Measurements from ENCODE around the gene PSMD7. TPM values are rescaled to one million over a fixed set of nuclear protein-coding genes. Genes with fewer than 3 reads are reported as not detected.

The PSMD7 gene
- total RNA-seq, 6 experiments from 2014 or later = 94.8 to 120 (median 103) TPM

DNA sequence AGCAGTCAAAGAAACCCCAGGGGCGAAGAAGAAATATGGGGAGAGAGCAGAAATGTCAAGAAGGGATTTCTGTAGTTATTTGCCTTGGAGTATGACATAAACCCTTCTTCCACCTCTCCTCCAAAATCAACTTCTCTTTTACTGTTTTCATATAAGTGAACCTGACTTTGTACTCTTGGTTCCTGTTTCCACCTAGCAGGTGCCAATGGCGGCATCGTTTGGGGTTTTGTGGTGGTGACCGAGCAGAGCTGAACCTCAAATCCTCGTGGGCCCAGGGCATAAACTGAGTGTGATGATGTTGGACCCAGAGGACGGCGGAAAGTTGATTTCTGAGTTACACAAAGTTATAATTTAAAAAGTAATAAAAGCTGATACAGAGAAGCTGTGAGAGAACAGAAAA, 39.6 kb upstream of the PSMD7 start:
- no peak overlapping the region for H3K27ac Mint-ChIP-seq
- H3K27me3 Mint-ChIP-seq (ENCODE audit: insufficient read depth) = peaks cover 6% of the 10 kb centered on the region
- H3K4me1 Mint-ChIP-seq (ENCODE audit: low read depth) = no peaks in the 10 kb centered on the region
- TF ChIP-seq, protein P1, sequence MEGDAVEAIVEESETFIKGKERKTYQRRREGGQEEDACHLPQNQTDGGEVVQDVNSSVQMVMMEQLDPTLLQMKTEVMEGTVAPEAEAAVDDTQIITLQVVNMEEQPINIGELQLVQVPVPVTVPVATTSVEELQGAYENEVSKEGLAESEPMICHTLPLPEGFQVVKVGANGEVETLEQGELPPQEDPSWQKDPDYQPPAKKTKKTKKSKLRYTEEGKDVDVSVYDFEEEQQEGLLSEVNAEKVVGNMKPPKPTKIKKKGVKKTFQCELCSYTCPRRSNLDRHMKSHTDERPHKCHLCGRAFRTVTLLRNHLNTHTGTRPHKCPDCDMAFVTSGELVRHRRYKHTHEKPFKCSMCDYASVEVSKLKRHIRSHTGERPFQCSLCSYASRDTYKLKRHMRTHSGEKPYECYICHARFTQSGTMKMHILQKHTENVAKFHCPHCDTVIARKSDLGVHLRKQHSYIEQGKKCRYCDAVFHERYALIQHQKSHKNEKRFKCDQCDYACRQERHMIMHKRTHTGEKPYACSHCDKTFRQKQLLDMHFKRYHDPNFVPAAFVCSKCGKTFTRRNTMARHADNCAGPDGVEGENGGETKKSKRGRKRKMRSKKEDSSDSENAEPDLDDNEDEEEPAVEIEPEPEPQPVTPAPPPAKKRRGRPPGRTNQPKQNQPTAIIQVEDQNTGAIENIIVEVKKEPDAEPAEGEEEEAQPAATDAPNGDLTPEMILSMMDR (IDR thresholded peaks at IDR 0.05) = no peak
- no peak overlapping the region for H3K4me3 Mint-ChIP-seq
- H3K36me3 Mint-ChIP-seq (ENCODE audit: low read depth) = no peaks in the 10 kb centered on the region
- H3K9me3 Mint-ChIP-seq = no peaks in the 10 kb centered on the region
- no peak for DNase-seq

DNA sequence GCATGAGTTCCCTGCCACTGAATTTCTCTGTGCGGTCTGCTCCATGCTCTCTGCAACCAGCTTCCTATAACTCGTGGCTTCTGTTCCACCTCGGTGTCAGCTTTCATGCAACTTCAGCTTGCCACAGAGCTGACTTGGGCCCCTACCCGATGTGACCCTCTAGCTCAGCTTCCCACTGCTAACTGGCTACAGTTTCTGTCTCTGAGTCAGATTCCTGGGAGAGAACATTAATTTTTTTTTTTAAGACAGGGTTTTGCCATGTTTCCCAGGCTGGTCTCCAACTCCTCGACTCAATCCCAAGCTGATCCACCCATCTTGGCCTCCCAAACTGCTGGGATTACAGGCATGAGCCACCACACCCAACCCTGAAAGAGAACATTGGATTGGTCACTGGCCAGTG, 35.5 kb upstream of the PSMD7 start:
- Mint-ChIP-seq H3K4me3 (no peak overlapping the region), H3K4me1 (ENCODE audit: low read depth) (no peaks in the 10 kb centered on the region), H3K27ac (no peak overlapping the region), H3K9me3 (no peaks in the 10 kb centered on the region), H3K27me3 (ENCODE audit: insufficient read depth) (peaks cover 6% of the 10 kb centered on the region), H3K36me3 (ENCODE audit: low read depth) (no peaks in the 10 kb centered on the region)
- TF ChIP-seq, protein P1 (IDR thresholded peaks at IDR 0.05) = no peak
- DNase-seq = no peak

DNA sequence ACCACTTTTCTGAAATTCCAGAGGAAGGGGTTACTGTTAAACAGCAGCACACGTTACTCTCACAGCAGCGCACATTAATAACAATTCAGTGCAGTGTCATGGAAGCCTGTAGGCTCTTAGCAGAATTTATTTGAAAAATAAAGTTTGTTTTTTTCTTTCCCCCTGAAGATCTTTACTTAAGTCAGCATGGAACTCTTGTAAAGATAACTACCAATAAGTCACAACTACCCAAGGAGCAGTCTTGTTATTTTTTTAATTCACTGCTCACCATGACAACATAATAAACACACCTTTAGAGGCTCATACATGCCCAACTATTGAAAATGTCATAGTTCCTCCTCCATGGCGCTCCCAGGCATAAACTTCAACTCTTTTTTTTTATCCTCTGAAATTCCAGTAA, 31.8 kb upstream of the PSMD7 start:
- Mint-ChIP-seq H3K27ac (no peak overlapping the region), H3K27me3 (ENCODE audit: insufficient read depth) (peaks cover 12% of the 10 kb centered on the region), H3K9me3 (no peaks in the 10 kb centered on the region), H3K36me3 (ENCODE audit: low read depth) (no peaks in the 10 kb centered on the region), H3K4me3 (no peak overlapping the region), H3K4me1 (ENCODE audit: low read depth) (no peaks in the 10 kb centered on the region)
- TF ChIP-seq, protein P1 (IDR thresholded peaks at IDR 0.05) = no peak
- no peak for DNase-seq

GRCh38 chr16:74268372-74268782, 28.2 kb upstream of the PSMD7 start:
- peaks cover 15% of the 10 kb centered on the region for H3K27me3 Mint-ChIP-seq (ENCODE audit: insufficient read depth)
- TF ChIP-seq, protein P1 (IDR thresholded peaks at IDR 0.05) = no peak
- no peaks in the 10 kb centered on the region for H3K4me1 Mint-ChIP-seq (ENCODE audit: low read depth)
- H3K27ac Mint-ChIP-seq = no peak overlapping the region
- H3K4me3 Mint-ChIP-seq = no peak overlapping the region
- H3K36me3 Mint-ChIP-seq (ENCODE audit: low read depth) = no peaks in the 10 kb centered on the region
- H3K9me3 Mint-ChIP-seq = no peaks in the 10 kb centered on the region
- no peak for DNase-seq

- TF ChIP-seq, protein P1 (IDR thresholded peaks at IDR 0.05) = no peak
- no peaks in the 10 kb centered on the region for H3K9me3 Mint-ChIP-seq
- no peak overlapping the region for H3K4me3 Mint-ChIP-seq
- H3K27me3 Mint-ChIP-seq (ENCODE audit: insufficient read depth) = peaks cover 17% of the 10 kb centered on the region
- H3K36me3 Mint-ChIP-seq (ENCODE audit: low read depth) = no peaks in the 10 kb centered on the region
- H3K27ac Mint-ChIP-seq = no peak overlapping the region
- DNase-seq = peak; percentile 25
- H3K4me1 Mint-ChIP-seq (ENCODE audit: low read depth) = no peaks in the 10 kb centered on the region
These were observed 24.7 kb upstream of the PSMD7 start for GRCh38 chr16:74271872-74272271.

All from HFFc6 (cell line).